Lower lobe of right lung (tissue), 2 donors: Measurements from ENCODE around the gene BICD1. TPM values are rescaled to one million over a fixed set of nuclear protein-coding genes. Genes with fewer than 3 reads are reported as not detected.

Source experiments
- ATAC-seq, 2 donors: fragments of 200-7000 bp; cut with Tn5 transposase; one replicate each; pipeline ENCODE4 v1.9.1; 2020 to 2022; ENCODE audit warnings: mild to moderate bottlenecking in 2 of 2, moderate library complexity in 2 of 2
- DNase-seq: peaks from one replicate; pipeline ENCODE4 v3.0.0-alpha.2; 2020
- H3K27ac ChIP-seq: fragments of 200-600 bp; one replicate; pipeline ENCODE4 v1.8.0; 2022
- H3K27me3 ChIP-seq: fragments of 200-600 bp; one replicate; pipeline ENCODE4 v1.8.0; 2022; ENCODE audit warnings: low read depth
- H3K36me3 ChIP-seq: fragments of 200-600 bp; one replicate; pipeline ENCODE4 v1.8.0; 2022; ENCODE audit warnings: mild to moderate bottlenecking
- H3K4me1 ChIP-seq: fragments of 200-600 bp; one replicate; pipeline ENCODE4 v1.8.0; 2022
- H3K4me3 ChIP-seq: fragments of 200-600 bp; one replicate; pipeline ENCODE4 v1.8.0; 2022; ENCODE audit warnings: mild to moderate bottlenecking
- H3K9me3 ChIP-seq: fragments of 200-600 bp; one replicate; pipeline ENCODE4 v1.8.0; 2022
- intact Hi-C: fragments of 100-400 bp; cut with DNase I; formaldehyde crosslinking; loops from one replicate; pipeline ENCODE4 v1.11.0; 2022
- total RNA-seq: library from RNA; stranded (reverse); fragmentation: NEBNext Ultra II Directional; extraction: Animal tissue kit (Norgen Biotek cat#: 25700); gene quantifications from one replicate; pipeline ENCODE4 v1.2.1, GENCODE V29; 2021
- TF ChIP-seq, protein P1 (sequence below): fragments of 200-600 bp; IDR thresholded peaks from one replicate; pipeline ENCODE4 v1.8.0; 2022; ENCODE audit warnings: antibody characterized with exemption, mild to moderate bottlenecking
- donor health status: DM: no; HTN: yes; CAD: no; lungs with severe emphysema.

The BICD1 gene
- total RNA-seq, 1 donor from 2014 or later = 11.0 TPM

DNA sequence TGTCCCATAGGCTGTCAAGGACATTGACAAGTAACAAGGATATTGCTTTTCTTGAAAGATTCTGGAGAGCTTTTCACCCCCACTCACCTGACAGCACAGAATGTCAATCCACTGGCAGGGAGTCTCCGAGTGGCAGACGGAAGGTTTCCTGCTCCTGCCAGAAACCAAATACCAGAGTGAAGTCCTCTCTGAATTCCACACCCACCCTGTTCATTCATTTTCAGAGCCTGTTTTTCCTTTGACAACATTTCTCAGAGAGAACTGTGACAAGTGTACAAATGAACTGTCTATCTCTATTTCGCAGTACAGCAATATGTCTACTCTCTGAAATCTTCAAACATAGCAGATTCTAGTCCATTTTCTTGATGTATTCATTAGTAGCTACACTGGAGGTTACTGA lies 26.2 kb upstream of the BICD1 start:
- TF ChIP-seq, protein P1, sequence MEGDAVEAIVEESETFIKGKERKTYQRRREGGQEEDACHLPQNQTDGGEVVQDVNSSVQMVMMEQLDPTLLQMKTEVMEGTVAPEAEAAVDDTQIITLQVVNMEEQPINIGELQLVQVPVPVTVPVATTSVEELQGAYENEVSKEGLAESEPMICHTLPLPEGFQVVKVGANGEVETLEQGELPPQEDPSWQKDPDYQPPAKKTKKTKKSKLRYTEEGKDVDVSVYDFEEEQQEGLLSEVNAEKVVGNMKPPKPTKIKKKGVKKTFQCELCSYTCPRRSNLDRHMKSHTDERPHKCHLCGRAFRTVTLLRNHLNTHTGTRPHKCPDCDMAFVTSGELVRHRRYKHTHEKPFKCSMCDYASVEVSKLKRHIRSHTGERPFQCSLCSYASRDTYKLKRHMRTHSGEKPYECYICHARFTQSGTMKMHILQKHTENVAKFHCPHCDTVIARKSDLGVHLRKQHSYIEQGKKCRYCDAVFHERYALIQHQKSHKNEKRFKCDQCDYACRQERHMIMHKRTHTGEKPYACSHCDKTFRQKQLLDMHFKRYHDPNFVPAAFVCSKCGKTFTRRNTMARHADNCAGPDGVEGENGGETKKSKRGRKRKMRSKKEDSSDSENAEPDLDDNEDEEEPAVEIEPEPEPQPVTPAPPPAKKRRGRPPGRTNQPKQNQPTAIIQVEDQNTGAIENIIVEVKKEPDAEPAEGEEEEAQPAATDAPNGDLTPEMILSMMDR = no peak
- DNase-seq = no peak
- no peak for ATAC-seq
- Histone ChIP-seq H3K4me1 (no peaks in the 10 kb centered on the region), H3K27ac (no peak overlapping the region), H3K27me3 (no peaks in the 10 kb centered on the region), H3K4me3 (no peak overlapping the region), H3K36me3 (no peaks in the 10 kb centered on the region), H3K9me3 (no peaks in the 10 kb centered on the region)
- intact Hi-C loops = no loop called here

DNA sequence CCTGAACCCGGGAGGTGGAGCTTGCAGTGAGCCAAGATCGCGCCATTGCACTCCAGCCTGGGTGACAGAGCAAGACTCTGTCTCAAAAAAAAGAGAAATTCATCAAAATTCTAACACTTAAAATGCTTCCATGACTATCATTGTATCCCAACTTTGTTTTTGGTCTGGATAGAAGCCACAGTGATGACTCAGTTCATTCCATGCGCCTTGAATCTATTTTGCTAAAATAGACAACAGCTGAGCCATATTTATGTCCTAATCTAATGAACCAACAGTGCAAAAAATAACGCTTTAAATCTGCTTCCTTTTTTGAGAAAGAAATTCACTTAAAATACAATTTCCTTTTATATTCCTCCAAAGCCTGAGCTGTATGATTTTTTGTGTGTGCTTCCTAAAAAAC lies 23.2 kb upstream of the BICD1 start:
- ATAC-seq = no peak
- Histone ChIP-seq H3K4me3 (no peak overlapping the region), H3K27me3 (no peaks in the 10 kb centered on the region), H3K27ac (no peak overlapping the region), H3K4me1 (no peaks in the 10 kb centered on the region), H3K9me3 (no peaks in the 10 kb centered on the region), H3K36me3 (no peaks in the 10 kb centered on the region)
- no peak for DNase-seq
- intact Hi-C loops = no loop called here
- TF ChIP-seq, protein P1 = no peak

DNA sequence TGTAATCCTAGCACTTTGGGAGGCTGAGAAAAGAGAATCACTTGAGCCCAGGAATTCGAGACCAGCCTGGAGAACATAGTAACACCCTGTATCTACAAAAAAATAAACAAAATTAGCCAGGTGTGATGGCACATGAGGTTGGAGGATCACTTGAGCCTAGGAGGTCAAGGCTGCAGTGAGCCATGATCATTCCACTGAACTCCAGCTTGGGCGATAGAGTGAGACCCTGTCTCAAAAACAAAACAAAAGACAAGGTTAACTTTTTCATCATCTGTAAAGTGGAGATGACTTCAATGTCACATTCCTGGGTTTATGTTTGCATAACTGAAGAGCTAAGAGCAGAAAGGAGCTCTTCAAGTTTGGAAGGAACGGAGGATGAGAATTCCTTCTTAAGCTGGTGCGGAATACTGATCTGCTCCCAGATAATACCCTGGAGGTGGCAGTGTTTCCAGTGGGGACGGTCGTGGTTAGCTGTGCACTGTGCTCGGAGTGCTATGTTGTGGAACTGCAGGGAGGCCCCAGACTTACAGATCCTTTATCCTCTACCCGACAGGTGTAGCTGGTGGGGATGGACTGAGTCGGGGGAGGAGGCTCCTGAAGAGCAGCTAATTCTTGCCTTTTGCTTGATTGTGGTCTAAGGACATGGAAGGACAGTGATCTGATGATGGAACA lies 22.5 kb upstream of the BICD1 start:
- TF ChIP-seq, protein P1 = no peak
- H3K36me3 ChIP-seq = no peaks in the 10 kb centered on the region
- DNase-seq (no peak), ATAC-seq (no peak)
- intact Hi-C loops = no loop called here
- H3K4me1 ChIP-seq = no peaks in the 10 kb centered on the region
- no peak overlapping the region for H3K27ac ChIP-seq
- no peaks in the 10 kb centered on the region for H3K27me3 ChIP-seq
- H3K4me3 ChIP-seq = no peak overlapping the region
- no peaks in the 10 kb centered on the region for H3K9me3 ChIP-seq

DNA sequence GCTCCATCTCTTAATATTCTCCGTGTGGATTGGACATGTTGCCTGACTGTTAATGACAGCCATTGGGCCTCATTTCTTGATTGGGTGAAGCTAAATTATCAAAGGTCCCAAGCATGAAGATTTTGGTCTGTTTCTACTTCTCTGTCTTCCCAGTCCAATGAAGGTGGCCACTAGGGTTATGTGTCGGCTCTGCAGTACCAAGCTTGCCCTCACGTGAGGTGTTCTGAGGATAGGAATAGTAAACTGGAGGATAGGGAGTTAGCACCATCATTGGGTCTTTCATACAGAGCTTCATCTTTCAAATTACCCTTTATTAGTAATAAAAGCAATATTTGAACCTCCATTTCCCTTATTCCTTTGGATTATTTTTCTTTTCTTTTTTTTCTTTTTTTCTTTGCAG lies 21.9 kb upstream of the BICD1 start:
- no peak overlapping the region for H3K4me3 ChIP-seq
- intact Hi-C loops = no loop called here
- DNase-seq = no peak
- H3K36me3 ChIP-seq = no peaks in the 10 kb centered on the region
- H3K27me3 ChIP-seq = no peaks in the 10 kb centered on the region
- H3K27ac ChIP-seq = no peak overlapping the region
- TF ChIP-seq, protein P1 = no peak
- ATAC-seq = no peak
- H3K9me3 ChIP-seq = no peaks in the 10 kb centered on the region
- no peaks in the 10 kb centered on the region for H3K4me1 ChIP-seq

DNA sequence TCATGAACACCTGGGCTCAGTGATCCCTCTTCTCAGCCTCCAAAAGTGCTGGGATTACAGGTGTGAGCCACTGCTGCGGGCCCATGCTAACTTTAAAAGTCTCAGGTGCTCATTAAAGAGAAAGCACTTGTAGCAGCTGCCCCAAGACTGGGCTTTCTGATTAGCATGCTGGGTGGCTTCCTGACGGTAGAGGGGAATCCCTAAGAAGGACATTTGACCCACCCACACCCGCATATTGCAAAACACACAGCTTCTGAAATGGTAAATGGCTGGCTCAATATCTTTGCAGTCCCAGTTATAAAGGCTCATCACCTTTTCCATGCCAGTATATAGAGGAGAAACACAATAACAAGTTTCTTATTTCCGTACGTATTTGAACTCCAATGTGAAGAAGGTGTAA lies 19.3 kb upstream of the BICD1 start:
- TF ChIP-seq, protein P1 = no peak
- H3K4me1 ChIP-seq = no peaks in the 10 kb centered on the region
- H3K27ac ChIP-seq = no peak overlapping the region
- H3K36me3 ChIP-seq = no peaks in the 10 kb centered on the region
- DNase-seq (no peak), ATAC-seq (no peak)
- intact Hi-C loops = no loop called here
- H3K4me3 ChIP-seq = no peak overlapping the region
- H3K27me3 ChIP-seq = no peaks in the 10 kb centered on the region
- no peaks in the 10 kb centered on the region for H3K9me3 ChIP-seq
